Measurements from ENCODE around the gene RRP36. TPM values are rescaled to one million over a fixed set of nuclear protein-coding genes. Genes with fewer than 3 reads are reported as not detected.
A peak's percentile ranks its signal among the peaks of the same experiment; 100 is the strongest.

RRP36 gene
- total and polyA plus RNA-seq, 9 of the 15 experiments (the other 6 are each of a cell fraction or from before 2014, with no cell fraction given), result 27.6 to 150 (median 114) TPM

- TF ChIP-seq UBTF (IDR thresholded peaks at IDR 0.05; ENCODE audit: borderline replicate concordance in 1 of 2, low read depth in 2 of 2, low read length in 2 of 2) (peak in 1 of 2 experiments; percentile 32; a peak in 1 of 4 replicates), RB1 (IDR thresholded peaks at IDR 0.05; ENCODE audit: low read depth) (peak; percentile 87), NFE2 (IDR thresholded peaks at IDR 0.05; ENCODE audit: low read depth) (peak; percentile 14; the same call in 1 of the 2 replicates), BACH1 (tag; IDR thresholded peaks at IDR 0.05) (no peak), ATF6 (CRISPR knock-in tag; IDR thresholded peaks at IDR 0.05) (peak; percentile 6; the same call in 1 of the 2 replicates), ZNF197 (CRISPR knock-in tag; IDR thresholded peaks at IDR 0.05; ENCODE audit: low read depth) (no peak; the same call in 1 of the 2 replicates), SIN3A (IDR thresholded peaks at IDR 0.05; ENCODE audit: borderline replicate concordance in 2 of 2, control insufficient read depth in 1 of 2, low read depth in 2 of 2, low read length in 2 of 2) (peak; percentile 92 to 96), KLF16 (IDR thresholded peaks at IDR 0.05) (no peak), ZNF143 (CRISPR knock-in tag; IDR thresholded peaks at IDR 0.05) (peak; percentile 97), ZNF609 (CRISPR knock-in tag; IDR thresholded peaks at IDR 0.05; ENCODE audit: borderline replicate concordance) (0 out of 2 replicates have a peak, but pooled peaks have one; percentile 21), MBD2 (IDR thresholded peaks at IDR 0.05; ENCODE audit: borderline replicate concordance, low read depth) (peak; percentile 46; the same call in 1 of the 2 replicates), ZSCAN29 (IDR thresholded peaks at IDR 0.05) (no peak), KLF1 (tag; IDR thresholded peaks at IDR 0.05) (no peak), IRF9 (tag; IDR thresholded peaks at IDR 0.05) (no peak), RCOR1 (IDR thresholded peaks at IDR 0.05; ENCODE audit: borderline replicate concordance in 1 of 2, low read depth in 2 of 2, low read length in 2 of 2) (0 out of 4 replicates have a peak, but pooled peaks of 1 of the 2 experiments have one; percentile 19), SRSF7 (optimal IDR thresholded peaks at IDR 0.05; ENCODE audit: low read depth, low read length) (no peak), ELF1 (tag; IDR thresholded peaks at IDR 0.05) (peak; percentile 88)
Observed at GRCh38 chr6:43013843-43014433, 7.5 kb upstream of the RRP36 start, which contains the start of the genes KLHDC3 and MEA1 (continued).

Data from K562 (cell line).